Left lung (tissue), 10 donors: ENCODE measurements around the gene SLC22A12. TPM values are rescaled to one million over a fixed set of nuclear protein-coding genes. Genes with fewer than 3 reads are reported as not detected.
A peak's percentile ranks its signal among the peaks of the same experiment; 100 is the strongest.

Source experiments
- ATAC-seq: fragments of 200-7000 bp; cut with Tn5 transposase; one replicate; pipeline ENCODE4 v1.9.1; 2020; ENCODE audit warnings: moderate library complexity
- DNase-seq, 4 donors: peaks; one replicate each; pipeline ENCODE4 v3.0.0-alpha.2; 2013 to 2020
- H3K27ac ChIP-seq, 2 donors: fragments of 200-600 bp; sonication (generic) in 1 of 2; one replicate each; pipeline versions ENCODE4 v1.5.0 to v1.8.0; 2020 to 2021
- H3K27me3 ChIP-seq, 2 donors: fragments of 200-600 bp; sonication (generic) in 1 of 2; one replicate each; pipeline versions ENCODE4 v1.5.0 to v1.8.0; 2020 to 2021
- H3K36me3 ChIP-seq, 2 donors: fragments of 200-600 bp; sonication (generic) in 1 of 2; one replicate each; pipeline versions ENCODE4 v1.5.0 to v1.8.0; 2020 to 2021
- H3K4me1 ChIP-seq, 2 donors: fragments of 200-600 bp; one replicate each; pipeline ENCODE4 v1.8.0; 2021
- H3K4me3 ChIP-seq, 2 donors: fragments of 200-600 bp; sonication (generic) in 1 of 2; one replicate each; pipeline versions ENCODE4 v1.5.0 to v1.8.0; 2020 to 2021; ENCODE audit warnings: mild to moderate bottlenecking in 1 of 2
- H3K9me3 ChIP-seq, 2 donors: fragments of 200-600 bp; sonication (generic) in 1 of 2; one replicate each; pipeline versions ENCODE4 v1.5.0 to v1.8.0; 2020 to 2021
- intact Hi-C, 2 donors: fragments of 100-400 bp; cut with DNase I; formaldehyde crosslinking; loops; one replicate each; pipeline versions ENCODE4 v1.11.2 to v1.14.2; 2022
- polyA plus RNA-seq, 6 donors: library from polyadenylated mRNA; unstranded; fragments of 120-200 nt; gene quantifications; one replicate each; pipeline ENCODE4 v1.2.1, GENCODE V29; 2013; ENCODE audit not compliant: insufficient read length in 6 of 6
- total RNA-seq, 2 donors: library from RNA; stranded (reverse); fragmentation: NEBNext Ultra II Directional; extraction: Animal tissue kit (Norgen Biotek cat#: 25700); gene quantifications; one replicate each; pipeline ENCODE4 v1.2.1, GENCODE V29; 2021
- TF ChIP-seq, protein P1 (sequence below), 2 donors: fragments of 200-600 bp; sonication (generic) in 1 of 2; IDR thresholded peaks; one replicate each; pipeline versions ENCODE4 v1.5.0 to v1.8.0; 2021; ENCODE audit warnings: antibody characterized with exemption in 2 of 2
- donor health status: DM: no; HTN: yes; CAD: no.
- donor health status: DM: no; HTN: no; CAD: no.

The SLC22A12 gene
- total and polyA plus RNA-seq, 8 donors = not detected

GRCh38 chr11:64601605-64602465 lies 10.8 kb downstream of the SLC22A12 start:
- no peaks in the 10 kb centered on the region for H3K9me3 ChIP-seq
- DNase-seq (peak in 1 of 4 donors; percentile 54), ATAC-seq (no peak)
- peaks cover 0 to 34% of the 10 kb centered on the region in 2 donors for H3K27me3 ChIP-seq
- no peaks in the 10 kb centered on the region for H3K4me1 ChIP-seq
- no peaks in the 10 kb centered on the region for H3K36me3 ChIP-seq
- intact Hi-C loops = no loop called here
- no peak overlapping the region for H3K27ac ChIP-seq
- TF ChIP-seq, protein P1, sequence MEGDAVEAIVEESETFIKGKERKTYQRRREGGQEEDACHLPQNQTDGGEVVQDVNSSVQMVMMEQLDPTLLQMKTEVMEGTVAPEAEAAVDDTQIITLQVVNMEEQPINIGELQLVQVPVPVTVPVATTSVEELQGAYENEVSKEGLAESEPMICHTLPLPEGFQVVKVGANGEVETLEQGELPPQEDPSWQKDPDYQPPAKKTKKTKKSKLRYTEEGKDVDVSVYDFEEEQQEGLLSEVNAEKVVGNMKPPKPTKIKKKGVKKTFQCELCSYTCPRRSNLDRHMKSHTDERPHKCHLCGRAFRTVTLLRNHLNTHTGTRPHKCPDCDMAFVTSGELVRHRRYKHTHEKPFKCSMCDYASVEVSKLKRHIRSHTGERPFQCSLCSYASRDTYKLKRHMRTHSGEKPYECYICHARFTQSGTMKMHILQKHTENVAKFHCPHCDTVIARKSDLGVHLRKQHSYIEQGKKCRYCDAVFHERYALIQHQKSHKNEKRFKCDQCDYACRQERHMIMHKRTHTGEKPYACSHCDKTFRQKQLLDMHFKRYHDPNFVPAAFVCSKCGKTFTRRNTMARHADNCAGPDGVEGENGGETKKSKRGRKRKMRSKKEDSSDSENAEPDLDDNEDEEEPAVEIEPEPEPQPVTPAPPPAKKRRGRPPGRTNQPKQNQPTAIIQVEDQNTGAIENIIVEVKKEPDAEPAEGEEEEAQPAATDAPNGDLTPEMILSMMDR (IDR thresholded peaks at IDR 0.05) = no peak
- H3K4me3 ChIP-seq = no peak overlapping the region

GRCh38 chr11:64602466-64603070 lies 11.5 kb downstream of the SLC22A12 start:
- TF ChIP-seq, protein P1 (IDR thresholded peaks at IDR 0.05) = no peak
- Histone ChIP-seq H3K27me3 (peaks cover 0 to 37% of the 10 kb centered on the region in 2 donors), H3K4me1 (no peaks in the 10 kb centered on the region), H3K36me3 (no peaks in the 10 kb centered on the region), H3K27ac (no peak overlapping the region), H3K9me3 (no peaks in the 10 kb centered on the region), H3K4me3 (no peak overlapping the region)
- no peak for ATAC-seq
- DNase-seq = peak in 1 of 4 donors; percentile 77
- intact Hi-C loops = no loop called here

DNA sequence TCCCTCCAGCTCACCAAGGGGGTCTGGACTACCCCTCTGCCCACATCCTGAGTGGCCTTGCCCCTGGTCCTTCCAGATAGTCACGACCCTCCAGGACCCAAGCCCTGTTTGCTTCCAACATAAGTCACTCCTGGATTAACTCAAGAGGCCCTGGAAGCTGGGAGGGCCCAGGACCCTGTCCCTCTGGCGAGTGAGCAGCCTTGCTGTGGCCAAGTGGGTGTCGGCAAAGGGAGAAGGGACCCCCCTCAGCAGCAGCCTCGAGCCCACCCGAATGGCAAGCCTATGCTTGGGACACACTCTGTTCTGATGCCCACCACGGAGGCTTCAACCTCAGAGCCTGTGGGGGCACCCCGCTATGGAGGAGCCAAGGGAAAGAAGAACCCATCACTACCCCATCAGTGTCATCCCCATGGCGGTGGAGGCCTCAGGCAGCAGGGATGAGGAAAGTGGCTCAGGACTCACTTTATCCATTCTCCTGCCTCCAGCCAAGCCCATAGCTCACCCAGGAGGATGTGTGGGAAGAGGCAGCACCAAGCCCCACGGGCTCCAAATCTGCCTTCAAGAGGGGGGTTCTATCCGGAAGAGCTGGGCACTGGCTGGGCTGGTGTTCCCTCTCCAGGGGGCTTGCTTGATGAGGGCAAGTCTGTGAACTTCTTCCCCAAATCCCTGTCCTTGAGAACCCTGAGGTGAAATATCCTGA lies 12.5 kb downstream of the SLC22A12 start:
- Histone ChIP-seq H3K9me3 (no peaks in the 10 kb centered on the region), H3K36me3 (no peaks in the 10 kb centered on the region), H3K4me3 (no peak overlapping the region), H3K27me3 (peaks cover 0 to 39% of the 10 kb centered on the region in 2 donors), H3K27ac (no peak overlapping the region), H3K4me1 (no peaks in the 10 kb centered on the region)
- ATAC-seq (no peak), DNase-seq (no peak)
- TF ChIP-seq, protein P1 (IDR thresholded peaks at IDR 0.05) = no peak
- intact Hi-C loops = no loop called here

DNA sequence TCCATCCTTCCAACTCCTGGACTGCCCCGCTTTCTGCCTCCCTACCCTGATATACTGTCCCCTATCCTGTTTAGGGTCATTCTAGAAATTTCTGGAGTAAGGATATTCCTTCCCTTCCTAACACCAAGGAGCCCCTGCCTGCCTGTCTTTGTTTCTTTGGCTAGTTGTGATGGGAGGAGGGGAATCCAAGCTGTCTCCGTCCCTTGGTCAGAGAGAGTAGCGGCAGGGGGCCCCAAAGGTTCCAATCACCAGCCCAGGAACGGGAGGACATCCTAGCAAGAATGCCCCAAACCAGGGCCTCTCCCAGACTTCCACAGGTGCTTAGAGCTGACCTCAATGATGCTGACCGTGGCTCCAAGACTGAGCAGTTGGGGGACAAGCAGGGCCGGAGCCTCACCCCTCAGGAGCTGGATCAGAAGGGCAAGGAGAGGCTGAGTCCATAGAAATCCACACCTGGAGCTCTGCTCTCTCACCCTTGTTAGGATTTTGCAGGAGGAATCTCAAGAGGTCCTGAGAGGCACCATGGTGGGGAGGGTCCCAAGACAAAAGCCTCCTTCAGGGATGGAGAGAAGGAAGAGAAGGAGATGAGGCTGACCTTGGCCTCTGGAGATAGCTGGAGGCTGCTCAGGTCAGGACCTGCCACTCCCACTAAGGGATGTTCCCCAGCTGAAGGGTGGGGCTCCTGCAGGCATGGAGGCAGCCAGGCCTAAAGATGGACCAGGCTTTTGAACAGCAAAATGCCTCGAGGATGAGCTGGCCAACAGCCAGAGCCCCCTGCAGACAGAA lies 13.6 kb downstream of the SLC22A12 start:
- no peaks in the 10 kb centered on the region for H3K4me1 ChIP-seq
- ATAC-seq (no peak), DNase-seq (no peak)
- H3K36me3 ChIP-seq = no peaks in the 10 kb centered on the region
- intact Hi-C loops = no loop called here
- no peak overlapping the region for H3K27ac ChIP-seq
- H3K4me3 ChIP-seq = no peak overlapping the region
- no peaks in the 10 kb centered on the region for H3K9me3 ChIP-seq
- peaks cover 0 to 40% of the 10 kb centered on the region in 2 donors for H3K27me3 ChIP-seq
- TF ChIP-seq, protein P1 (IDR thresholded peaks at IDR 0.05) = no peak
